GM21825 (cell line): ENCODE results near the gene ZDHHC8.

Experiments used
- ATAC-seq: cut with Tn5 transposase; IDR thresholded peaks from one replicate; pipeline ENCODE4 v1.9.1; 2021; ENCODE audit warnings: mild to moderate bottlenecking, moderate library complexity; ENCODE audit not compliant: unreplicated experiment

ZDHHC8 gene

DNA sequence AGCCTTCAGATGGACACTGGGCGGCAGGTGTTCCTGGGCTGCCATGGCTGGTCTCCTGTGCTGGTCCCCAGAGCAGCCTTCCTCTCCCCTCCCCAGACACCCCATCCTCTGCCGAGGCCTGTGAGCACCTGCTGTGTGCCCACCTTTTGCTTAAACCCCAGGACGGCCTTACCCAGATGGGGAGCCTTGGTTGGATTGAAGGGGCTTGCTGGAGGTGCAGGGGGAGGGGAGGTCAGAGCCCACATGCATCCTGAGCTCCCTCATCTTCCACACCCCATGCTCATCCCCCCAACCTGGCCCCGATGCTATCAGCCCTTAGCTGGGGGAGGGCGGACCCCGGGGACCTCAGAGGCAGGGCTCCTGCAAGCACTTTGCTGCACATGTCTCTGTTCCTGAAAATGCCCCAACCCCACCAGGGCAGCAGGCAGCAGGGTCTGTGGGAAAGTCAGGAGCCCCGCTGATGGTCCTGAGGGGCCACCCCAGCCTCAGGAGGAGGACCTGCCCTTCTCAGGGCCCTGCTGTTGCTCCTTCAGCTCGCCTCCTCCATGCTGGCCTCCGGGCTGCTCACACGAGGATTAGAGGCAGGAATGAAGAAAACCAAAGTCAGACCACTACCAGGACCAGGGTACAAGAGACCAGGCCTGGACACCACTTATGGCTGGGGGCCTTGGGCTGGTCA, 60.8 kb downstream of the ZDHHC8 start:
- ATAC-seq = no peak

DNA sequence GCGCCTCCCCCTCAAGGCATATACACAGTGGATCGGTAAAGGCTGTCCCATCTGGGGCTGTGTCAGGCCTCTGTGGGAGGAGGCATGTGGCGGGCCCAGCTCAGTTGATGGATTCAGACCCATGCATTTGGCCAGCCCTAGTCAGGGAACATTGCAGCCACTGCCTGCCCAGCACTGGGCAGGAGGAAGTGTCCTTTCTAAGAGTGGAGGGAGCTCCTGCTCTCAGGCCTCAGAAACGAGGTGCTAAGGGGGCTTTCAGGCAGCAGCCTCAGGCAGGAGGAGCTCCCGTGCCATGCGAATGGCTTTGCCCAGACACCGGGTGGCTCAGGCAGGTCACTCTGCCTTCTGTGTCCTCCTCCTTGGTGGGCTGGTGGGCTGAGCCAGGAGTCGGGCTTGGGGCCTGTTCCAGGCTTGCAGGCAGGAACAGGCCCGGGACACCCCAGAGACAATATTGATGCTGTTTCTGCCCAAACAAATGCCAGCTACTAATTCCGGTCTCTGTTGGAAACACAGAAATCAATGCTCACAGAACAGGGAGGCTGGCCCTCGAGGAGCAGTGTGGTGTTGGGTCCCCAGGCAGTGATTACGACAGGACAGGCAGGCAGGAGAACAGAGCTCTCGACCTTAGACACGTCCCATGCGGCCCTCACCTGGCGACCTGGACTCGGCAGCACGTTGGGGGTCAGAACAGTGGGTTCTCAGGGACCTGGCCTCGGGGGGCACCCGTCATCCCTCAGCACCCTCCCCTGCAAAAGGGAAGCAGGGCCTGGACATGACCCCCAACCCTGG, 61.6 kb downstream of the ZDHHC8 start:
- ATAC-seq = no peak

DNA sequence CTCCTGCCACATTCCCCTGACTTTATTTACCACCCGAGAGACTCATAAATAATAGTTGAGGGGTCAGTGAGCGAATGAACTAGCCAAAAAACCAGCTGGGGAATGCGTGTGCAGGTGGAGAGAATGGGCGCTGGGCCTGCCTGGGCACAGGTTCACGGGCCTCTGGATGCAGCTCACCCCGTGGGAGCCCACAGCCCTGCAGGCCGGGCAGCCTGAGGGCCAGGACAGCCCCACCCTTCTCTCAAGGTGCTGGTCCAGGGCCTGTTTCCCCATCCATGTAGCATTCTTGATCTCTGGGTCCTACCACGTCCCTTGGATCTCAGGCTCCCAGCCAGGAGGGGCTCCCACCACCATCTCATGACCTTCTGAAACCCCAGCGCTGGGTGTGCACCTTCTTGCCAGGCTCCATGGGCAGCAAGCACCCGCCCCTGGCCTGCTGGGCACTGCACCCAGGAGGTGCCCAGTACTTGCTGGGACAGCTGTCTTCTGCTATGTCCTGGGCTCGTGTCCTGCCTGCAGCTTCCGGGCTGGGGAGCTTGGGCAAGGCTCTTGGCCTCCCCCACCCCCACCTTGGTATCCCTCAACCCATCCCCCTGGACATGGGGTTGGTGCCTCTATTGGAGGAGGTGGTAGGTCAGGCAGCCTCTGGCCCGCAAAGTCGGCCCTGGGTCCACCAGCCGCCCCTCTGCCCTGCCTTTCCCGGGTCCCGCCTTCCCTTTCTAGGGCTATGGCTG, 62.3 kb downstream of the ZDHHC8 start:
- ATAC-seq = no peak

DNA sequence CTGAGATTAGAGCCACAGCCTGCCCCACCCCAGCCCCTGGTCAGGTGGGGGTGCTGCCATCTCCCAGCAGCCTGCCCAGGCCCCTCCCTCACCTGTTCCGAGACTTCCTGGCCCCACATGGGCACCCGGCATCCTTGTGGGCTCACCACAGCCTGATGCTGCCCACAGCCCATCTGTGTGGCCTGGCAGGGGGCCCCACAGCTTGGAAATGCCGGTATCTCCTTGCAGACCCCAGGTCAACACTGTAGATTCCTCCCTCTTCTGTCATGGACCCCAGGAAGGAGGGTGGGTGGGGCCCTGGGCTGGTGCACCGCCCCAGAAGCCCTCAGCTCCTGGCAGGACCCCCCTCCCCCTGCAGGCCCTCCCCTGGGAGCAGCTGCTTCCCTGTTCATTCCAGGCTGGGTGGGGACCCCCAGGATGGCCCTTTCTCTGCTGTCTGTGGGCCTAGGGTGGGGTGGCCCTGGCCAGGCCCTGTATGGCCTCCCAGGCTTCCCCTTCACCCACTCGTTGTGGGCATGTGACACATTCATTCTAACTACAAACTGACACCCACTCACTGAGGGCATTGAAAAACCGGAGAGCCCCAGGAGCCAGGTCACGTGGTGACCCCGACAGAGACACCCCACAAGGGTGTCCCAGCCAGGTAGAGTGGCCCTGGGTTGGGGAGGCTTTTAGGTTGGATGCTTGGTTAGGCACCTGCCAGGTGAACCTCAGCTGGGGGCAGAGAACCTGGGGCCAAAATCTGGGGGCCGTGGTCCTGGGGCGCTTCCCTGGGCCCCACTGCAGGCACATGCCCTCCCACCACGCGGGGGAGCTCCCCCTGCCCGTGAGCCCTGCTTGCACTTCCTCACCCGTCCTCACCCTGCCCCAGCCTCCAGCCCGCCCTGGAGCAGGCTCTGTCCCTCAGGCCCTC, 63.3 kb downstream of the ZDHHC8 start:
- no peak for ATAC-seq

DNA sequence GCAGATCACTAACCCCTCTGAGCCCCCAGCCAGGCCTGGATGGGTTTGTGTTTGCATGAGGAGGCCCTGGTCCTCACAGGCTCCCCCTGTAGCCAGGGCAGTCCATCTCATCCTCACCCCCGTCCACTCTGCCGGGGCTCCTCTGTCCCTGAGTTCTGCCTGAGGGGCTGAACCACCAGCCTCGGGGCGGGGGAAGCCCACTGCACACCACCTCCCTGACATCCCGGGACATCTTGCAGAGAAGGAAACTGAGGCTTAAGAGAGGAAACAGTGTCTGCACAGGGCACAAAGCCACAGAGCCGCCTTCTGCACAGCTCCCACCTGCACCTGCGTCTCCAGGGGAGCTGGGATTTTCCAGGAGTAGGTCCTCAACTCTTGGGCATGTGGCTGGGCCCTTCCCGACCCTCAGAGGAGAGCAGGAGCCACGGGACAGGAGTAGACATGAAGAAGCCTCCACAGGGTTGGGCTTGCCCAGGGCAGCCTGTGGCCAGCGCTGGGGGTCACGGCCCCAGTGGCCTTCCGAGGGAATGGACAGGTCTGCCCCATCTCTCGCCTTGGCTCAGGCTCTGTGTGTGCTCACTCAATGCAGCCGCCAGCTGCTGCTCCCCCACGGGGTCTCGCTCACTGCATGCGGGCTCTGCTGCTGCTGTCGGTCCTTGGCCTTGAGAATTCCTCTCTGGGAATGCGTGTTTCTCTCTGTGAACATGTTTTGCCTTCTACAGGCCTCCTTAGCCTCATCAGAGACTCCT, 64.7 kb downstream of the ZDHHC8 start:
- no peak for ATAC-seq
